IMR-90 (cell line): Measurements from ENCODE around the gene RASGEF1C.

ENCODE experiments used
- CEBPB ChIP-seq: IDR thresholded peaks from 2 replicates; pipeline ENCODE4 v1.6.1; 2012; ENCODE audit warnings: low read depth, low read length, improper control_type of control experiment
- CHD1 ChIP-seq: IDR thresholded peaks from 2 replicates; pipeline ENCODE4 v1.6.1; 2012; ENCODE audit warnings: low read depth, low read length, improper control_type of control experiment
- CTCF ChIP-seq: conservative IDR thresholded peaks from 2 replicates; pipeline ENCODE4 v1.5.1; 2012; ENCODE audit warnings: mild to moderate bottlenecking, low read depth, low read length, improper control_type of control experiment
- ELK1 ChIP-seq: fragments of 150-350 bp; IDR thresholded peaks from 2 replicates; pipeline ENCODE4 v1.6.1; 2016; ENCODE audit warnings: low read depth, mild to moderate bottlenecking, low read length, moderate library complexity, borderline replicate concordance
- FOS ChIP-seq: fragments of 150-350 bp; IDR thresholded peaks from 2 replicates; pipeline ENCODE4 v1.6.1; 2016; ENCODE audit warnings: low read depth, low read length
- POLR2A ChIP-seq: IDR thresholded peaks from 2 replicates; pipeline ENCODE4 v1.6.1; 2012; ENCODE audit warnings: mild to moderate bottlenecking, low read depth, low read length
- RAD21 ChIP-seq: IDR thresholded peaks from 2 replicates; pipeline ENCODE4 v1.6.1; 2012; ENCODE audit warnings: low read length, improper control_type of control experiment
- RFX5 ChIP-seq: IDR thresholded peaks from 2 replicates; pipeline ENCODE4 v1.8.0; 2012; ENCODE audit warnings: low read depth, mild to moderate bottlenecking, low read length, moderate library complexity
- SMC3 ChIP-seq: fragments of 150-350 bp; IDR thresholded peaks from 2 replicates; pipeline ENCODE4 v1.6.1; 2016; ENCODE audit warnings: low read depth, mild to moderate bottlenecking, antibody characterized with exemption, low read length, moderate library complexity
- USF2 ChIP-seq: fragments of 150-350 bp; IDR thresholded peaks from 2 replicates; pipeline ENCODE4 v1.6.1; 2017; ENCODE audit warnings: mild to moderate bottlenecking, antibody characterized with exemption, low read length, low read depth

- TF ChIP-seq SMC3: no peak
- no peak for TF ChIP-seq CTCF
- TF ChIP-seq FOS: no peak
- no peak for TF ChIP-seq CHD1
- TF ChIP-seq POLR2A: no peak
- no peak for TF ChIP-seq USF2
- no peak for TF ChIP-seq RAD21
- no peak for TF ChIP-seq RFX5
- TF ChIP-seq ELK1: no peak
- TF ChIP-seq CEBPB: no peak
Observed at GRCh38 chr5:180168758-180169157, 40.3 kb downstream of the RASGEF1C start.
